ENCODE results near the gene SPPL2B. TPM values are rescaled to one million over a fixed set of nuclear protein-coding genes. Genes with fewer than 3 reads are reported as not detected.
A peak's percentile ranks its signal among the peaks of the same experiment; 100 is the strongest.

The SPPL2B gene
- total and polyA plus RNA-seq, 4 donors, result 9.5 to 34.6 (median 21.4) TPM

DNA sequence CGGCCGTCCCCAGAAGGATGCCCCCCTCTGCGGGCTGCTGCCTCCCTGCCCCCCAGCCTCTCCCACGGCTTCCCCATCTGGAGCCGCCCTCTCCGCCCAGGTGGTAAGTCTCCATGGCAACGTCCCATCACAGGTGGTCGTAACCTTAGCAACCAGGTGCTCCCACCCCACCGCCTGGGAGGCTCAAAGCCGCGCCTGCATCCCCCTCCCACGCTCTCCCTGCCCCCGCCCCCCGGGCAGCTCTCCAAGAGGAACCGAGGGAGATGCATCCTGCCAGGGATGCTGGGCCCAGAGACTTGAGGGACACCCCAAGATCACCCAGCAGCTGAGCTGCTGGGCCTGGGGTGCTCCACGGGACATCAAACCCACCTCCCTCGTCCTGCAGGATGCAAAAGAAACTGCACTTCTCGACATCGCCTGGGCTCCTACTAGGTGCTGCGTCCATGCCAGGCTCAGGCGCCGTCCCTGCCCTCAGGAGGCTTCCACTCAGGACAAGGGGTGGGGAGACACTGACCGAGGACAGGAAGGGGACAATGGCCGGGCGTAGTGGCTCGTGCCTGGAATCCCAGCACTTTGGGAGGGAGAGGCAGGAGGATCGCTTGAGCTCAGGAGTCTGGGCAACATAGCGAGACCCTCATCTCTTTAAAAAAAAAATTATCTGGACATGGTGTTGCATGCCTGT, 15.5 kb upstream of the SPPL2B start (continued):
- TF ChIP-seq ZBTB33 (IDR thresholded peaks at IDR 0.05), result no peak
- TF ChIP-seq EGR1 (IDR thresholded peaks at IDR 0.05; ENCODE audit: low read depth in 2 of 2), result no peak

DNA sequence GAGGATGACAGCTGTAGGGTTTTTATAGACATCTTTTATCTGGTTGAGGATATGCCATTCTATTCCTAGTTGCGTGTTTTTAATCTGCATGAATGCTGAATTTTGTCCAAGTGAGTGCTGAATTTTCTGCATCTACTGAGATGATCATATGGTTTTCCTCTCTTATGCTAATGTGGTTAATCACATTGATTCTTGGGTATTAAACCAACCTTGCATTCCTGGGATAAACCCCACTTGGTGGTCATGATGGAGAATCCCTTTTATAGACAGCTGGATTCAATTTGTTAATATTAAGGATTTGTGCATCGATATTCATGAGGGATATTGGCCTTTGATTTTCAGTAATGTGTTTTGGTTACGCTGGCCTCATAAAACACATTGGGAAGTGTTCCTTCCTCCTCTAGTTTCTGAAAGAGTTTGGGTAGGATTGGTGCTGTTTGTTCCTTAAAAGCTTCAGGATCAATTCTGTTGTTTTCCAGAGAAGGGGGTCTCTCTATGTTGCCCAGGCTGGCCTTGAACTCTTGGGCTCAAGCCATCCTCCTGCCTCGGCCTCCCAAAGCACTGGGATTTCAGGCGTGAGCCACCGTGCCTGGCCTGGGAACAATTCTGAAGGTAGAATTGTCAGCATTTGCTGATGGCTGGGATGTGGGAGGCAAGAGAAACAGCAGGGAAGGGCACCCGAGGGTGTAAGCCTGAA, 13.2 kb upstream of the SPPL2B start:
- no peak overlapping the region for H3K4me3 ChIP-seq (ENCODE audit: low read depth in 1 of 3, low read length in 3 of 3)

DNA sequence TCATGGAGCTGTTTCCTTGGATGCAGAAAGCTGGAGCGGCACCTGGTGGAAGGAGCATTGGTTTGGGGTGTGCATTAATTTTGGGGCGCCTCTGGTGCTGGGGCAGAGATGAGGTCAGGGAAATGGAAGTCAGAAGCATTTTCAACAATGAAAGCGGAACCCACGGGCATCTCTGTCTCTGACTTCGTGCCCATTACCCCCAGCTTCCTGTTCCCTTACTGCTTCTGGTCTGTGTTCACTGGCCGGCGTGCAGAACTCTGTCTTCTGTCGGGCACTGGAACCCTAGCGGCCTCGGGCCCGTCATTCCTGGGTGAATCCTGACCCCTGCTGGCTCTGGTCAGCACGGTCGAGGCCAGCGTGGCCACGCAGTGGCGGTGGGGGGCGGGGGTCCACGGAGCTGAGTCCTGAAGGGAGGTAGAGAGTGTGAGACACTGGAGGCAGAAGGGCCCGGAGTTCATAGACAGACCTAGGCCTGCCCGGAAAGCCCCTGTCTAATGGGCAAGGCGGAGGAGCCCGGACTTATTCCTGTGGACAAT, 12.6 kb upstream of the SPPL2B start:
- Histone ChIP-seq H3K9me3 (ENCODE audit: control insufficient read depth in 4 of 4, low read length in 3 of 4) (no peaks in the 10 kb centered on the region), H3K27ac (ENCODE audit: low read depth in 1 of 2, low read length in 2 of 2) (no peak overlapping the region), H3K9ac (ENCODE audit: low read depth in 1 of 2, low read length in 2 of 2) (no peak overlapping the region), H3K4me3 (ENCODE audit: low read depth in 1 of 3, low read length in 3 of 3) (no peak overlapping the region), H3K27me3 (ENCODE audit: control insufficient read depth in 4 of 4, insufficient read depth in 4 of 4, low read length in 3 of 4) (peaks cover 0 to 4% (median 1%) of the 10 kb centered on the region in 4 donors), H3K4me1 (ENCODE audit: control insufficient read depth in 4 of 4, insufficient read depth in 4 of 4, low read length in 3 of 4) (peaks cover 0 to 6% (median 2%) of the 10 kb centered on the region in 4 donors), H3K36me3 (ENCODE audit: control insufficient read depth in 4 of 4, insufficient read depth in 3 of 4, low read depth in 1 of 4, low read length in 3 of 4) (no peaks in the 10 kb centered on the region)
- WGBS, result 30% methylated on average over 22 of the region's 22 CpGs
- peak; percentile 59 for DNase-seq (ENCODE audit: low spot score)
- TF ChIP-seq YY1 (IDR thresholded peaks at IDR 0.05) (no peak), CTCF (IDR thresholded peaks at IDR 0.05; ENCODE audit: low read depth, low read length, missing input control) (peak; percentile 58), RAD21 (IDR thresholded peaks at IDR 0.05) (peak; percentile 85 to 91)

More for the DNA sequence above, 13.2 kb upstream of the SPPL2B start:
- 86% methylated on average over 7 of the region's 7 CpGs for WGBS
- no peaks in the 10 kb centered on the region for H3K36me3 ChIP-seq (ENCODE audit: control insufficient read depth in 4 of 4, insufficient read depth in 3 of 4, low read depth in 1 of 4, low read length in 3 of 4)
- no peak overlapping the region for H3K27ac ChIP-seq (ENCODE audit: low read depth in 1 of 2, low read length in 2 of 2)
- no peak overlapping the region for H3K9ac ChIP-seq (ENCODE audit: low read depth in 1 of 2, low read length in 2 of 2)
- H3K4me1 ChIP-seq (ENCODE audit: control insufficient read depth in 4 of 4, insufficient read depth in 4 of 4, low read length in 3 of 4), result peaks cover 0 to 6% (median 2%) of the 10 kb centered on the region in 4 donors
- H3K27me3 ChIP-seq (ENCODE audit: control insufficient read depth in 4 of 4, insufficient read depth in 4 of 4, low read length in 3 of 4), result peaks cover 0 to 4% (median 1%) of the 10 kb centered on the region in 4 donors
- no peaks in the 10 kb centered on the region for H3K9me3 ChIP-seq (ENCODE audit: control insufficient read depth in 4 of 4, low read length in 3 of 4)
- no peak for TF ChIP-seq FOXA2 (IDR thresholded peaks at IDR 0.05)
- no peak for TF ChIP-seq RXRA (IDR thresholded peaks at IDR 0.05)
- no peak for TF ChIP-seq YY1 (IDR thresholded peaks at IDR 0.05)
- TF ChIP-seq JUND (IDR thresholded peaks at IDR 0.05), result no peak
- TF ChIP-seq HNF4A (conservative IDR thresholded peaks at IDR 0.05), result no peak
- no peak for TF ChIP-seq MAX (IDR thresholded peaks at IDR 0.05)
- no peak for TF ChIP-seq ZBTB33 (IDR thresholded peaks at IDR 0.05)
- TF ChIP-seq EGR1 (IDR thresholded peaks at IDR 0.05; ENCODE audit: low read depth in 2 of 2), result no peak
- DNase-seq (ENCODE audit: low spot score), result no peak

Data from liver (tissue), 9 donors.